GM23338 (cell line): Measurements from ENCODE around the gene OPRL1. TPM values are rescaled to one million over a fixed set of nuclear protein-coding genes. Genes with fewer than 3 reads are reported as not detected.

Experiments
- ATAC-seq: fragments of 200-7000 bp; cut with Tn5 transposase; 3 replicates; pipeline ENCODE4 v1.9.1; 2020
- DNase-seq: peaks from one replicate; pipeline ENCODE4 v3.0.0-alpha.2; 2015; ENCODE audit warnings: low spot score
- H2AFZ ChIP-seq: fragments of 200-600 bp; sonication (generic); 2 replicates; pipeline ENCODE4 v1.8.0; 2016; ENCODE audit warnings: antibody characterized with exemption, mild to moderate bottlenecking, moderate library complexity
- H3F3A ChIP-seq: fragments of 200-600 bp; sonication (generic); replicated peaks from 2 replicates; pipeline ENCODE4 v1.8.0; 2017; ENCODE audit warnings: antibody characterized with exemption, mixed run types, low read depth
- H3K27ac ChIP-seq: fragments of 200-600 bp; sonication (generic); 2 replicates; pipeline ENCODE4 v1.6.1; 2016; ENCODE audit warnings: low read depth
- H3K27me3 ChIP-seq: fragments of 200-600 bp; sonication (generic); 2 replicates; pipeline ENCODE4 v1.8.0; 2016; ENCODE audit warnings: mild to moderate bottlenecking, mixed run types, moderate library complexity; ENCODE audit not compliant: insufficient read depth
- H3K36me3 ChIP-seq: fragments of 200-600 bp; sonication (generic); 2 replicates; pipeline ENCODE4 v1.8.0; 2016; ENCODE audit warnings: mild to moderate bottlenecking; ENCODE audit not compliant: insufficient read depth
- H3K4me1 ChIP-seq: fragments of 200-600 bp; sonication (generic); 2 replicates; pipeline ENCODE4 v1.8.0; 2016; ENCODE audit warnings: mild to moderate bottlenecking, moderate library complexity; ENCODE audit not compliant: insufficient read depth
- H3K4me2 ChIP-seq: fragments of 200-600 bp; sonication (generic); 2 replicates; pipeline ENCODE4 v1.7.1; 2017; ENCODE audit warnings: mixed run types
- H3K4me3 ChIP-seq: fragments of 200-600 bp; sonication (generic); 2 replicates; pipeline ENCODE4 v1.6.1; 2016; ENCODE audit warnings: mixed run types
- H3K79me2 ChIP-seq: fragments of 200-600 bp; sonication (generic); replicated peaks from 2 replicates; pipeline ENCODE4 v1.8.0; 2017; ENCODE audit warnings: mild to moderate bottlenecking; ENCODE audit not compliant: insufficient read depth
- H3K9me2 ChIP-seq: fragments of 200-600 bp; sonication (generic); 2 replicates; pipeline ENCODE4 v1.8.0; 2017; ENCODE audit not compliant: insufficient read depth
- H4K20me1 ChIP-seq: fragments of 200-600 bp; sonication (generic); replicated peaks from 2 replicates; pipeline ENCODE4 v1.8.0; 2017; ENCODE audit warnings: mild to moderate bottlenecking; ENCODE audit not compliant: insufficient read depth
- H3K27ac Mint-ChIP-seq: 2 replicates; pipeline ENCODE4 v1.8.0; 2020; ENCODE audit warnings: inconsistent platforms, mild to moderate bottlenecking, moderate library complexity, mixed read lengths
- H3K27me3 Mint-ChIP-seq: 3 replicates; pipeline ENCODE4 v1.8.0; 2022; ENCODE audit warnings: low read depth, mild to moderate bottlenecking, moderate library complexity, mixed read lengths, inconsistent platforms; ENCODE audit not compliant: insufficient read depth, poor library complexity
- H3K36me3 Mint-ChIP-seq: 3 replicates; pipeline ENCODE4 v1.8.0; 2021; ENCODE audit warnings: low read depth, mild to moderate bottlenecking, inconsistent platforms, moderate library complexity, mixed read lengths
- H3K4me1 Mint-ChIP-seq: 3 replicates; pipeline ENCODE4 v1.8.0; 2020; ENCODE audit warnings: mild to moderate bottlenecking, inconsistent platforms, mixed read lengths
- H3K4me3 Mint-ChIP-seq: 3 replicates; pipeline ENCODE4 v1.8.0; 2021; ENCODE audit warnings: moderate library complexity, mild to moderate bottlenecking, inconsistent platforms, mixed read lengths
- H3K9me3 Mint-ChIP-seq: 3 replicates; pipeline ENCODE4 v1.8.0; 2020; ENCODE audit warnings: moderate library complexity, mild to moderate bottlenecking, inconsistent platforms, mixed read lengths
- CREB1 ChIP-seq: fragments of 250-450 bp; sonication (Bioruptor Pico); IDR thresholded peaks from 2 replicates; pipeline ENCODE4 v1.5.0; 2020; ENCODE audit warnings: low read depth, mild to moderate bottlenecking, moderate library complexity
- ETS1 ChIP-seq: IDR thresholded peaks from 2 replicates; pipeline ENCODE4 v1.6.1; 2016; ENCODE audit warnings: antibody characterized with exemption
- EZH2 ChIP-seq: fragments of 200-600 bp; sonication (generic); IDR thresholded peaks from one replicate; pipeline ENCODE4 v1.8.0; 2017; ENCODE audit warnings: antibody characterized with exemption, mild to moderate bottlenecking, low read depth; ENCODE audit not compliant: unreplicated experiment
- EZH2phosphoT487 ChIP-seq: fragments of 200-600 bp; sonication (generic); IDR thresholded peaks from one replicate; pipeline ENCODE4 v1.8.1; 2018; ENCODE audit warnings: antibody characterized with exemption; ENCODE audit not compliant: unreplicated experiment
- JUNB ChIP-seq: IDR thresholded peaks from one replicate; pipeline ENCODE4 v1.6.1; 2016; ENCODE audit warnings: antibody characterized with exemption; ENCODE audit not compliant: unreplicated experiment
- NANOG ChIP-seq: IDR thresholded peaks from 2 replicates; pipeline ENCODE4 v1.6.1; 2016; ENCODE audit warnings: antibody characterized with exemption, borderline replicate concordance
- POLR2AphosphoS5 ChIP-seq: IDR thresholded peaks from 2 replicates; pipeline ENCODE4 v1.6.1; 2016; ENCODE audit warnings: antibody characterized with exemption, low read depth
- REST ChIP-seq: IDR thresholded peaks from one replicate; pipeline ENCODE4 v1.6.1; 2018; ENCODE audit warnings: antibody characterized with exemption; ENCODE audit not compliant: unreplicated experiment
- STAT1 ChIP-seq: IDR thresholded peaks from one replicate; pipeline ENCODE4 v1.6.1; 2016; ENCODE audit warnings: antibody characterized with exemption; ENCODE audit not compliant: unreplicated experiment
- ZNF114 ChIP-seq: fragments of 250-450 bp; sonication (Bioruptor Pico); IDR thresholded peaks from 2 replicates; pipeline ENCODE4 v1.5.0; 2020; ENCODE audit warnings: mild to moderate bottlenecking, moderate library complexity
- ZNF331 ChIP-seq: fragments of 250-450 bp; sonication (Bioruptor Pico); IDR thresholded peaks from 2 replicates; pipeline ENCODE4 v1.5.0; 2020; ENCODE audit warnings: low read depth, mild to moderate bottlenecking, moderate library complexity
- polyA plus RNA-seq: library from polyadenylated mRNA; unstranded; fragments of >200 nt; fragmentation: Nextera tagmentation; extraction: Ambion mirVana; gene quantifications from 2 replicates; pipeline ENCODE4 v1.2.1, GENCODE V29; 2016
- total RNA-seq: library from RNA; depleted of rRNA; stranded (reverse); fragments of >200 nt; shearing (Covaris generic); gene quantifications from 2 replicates; pipeline ENCODE4 v1.2.3, GENCODE V29; 2014
- TF ChIP-seq, protein P1 (sequence below): fragments of 250-450 bp; sonication (Bioruptor Pico); IDR thresholded peaks from 2 replicates; pipeline ENCODE4 v1.5.0; 2020; ENCODE audit warnings: mild to moderate bottlenecking, moderate library complexity
- TF ChIP-seq, protein P2 (sequence below), 2 experiments: fragments of 200-600 bp in 1 of 2; sonication (generic) in 1 of 2; conservative IDR thresholded peaks; 2 replicates each; pipeline versions ENCODE4 v1.5.1 to v1.6.1; 2016 to 2017; ENCODE audit warnings: antibody characterized with exemption in 2 of 2, low read depth in 2 of 2, mild to moderate bottlenecking in 2 of 2, moderate library complexity in 1 of 2

Gene OPRL1
- total and polyA plus RNA-seq, 2 experiments from 2014 or later, result 0.27 to 1.1 TPM

GRCh38 chr20:64077541-64077875 lies 2.4 kb upstream of the OPRL1 start:
- Histone ChIP-seq H4K20me1 (no peaks in the 10 kb centered on the region), H3K9me2 (no peaks in the 10 kb centered on the region), H2AFZ (no peak overlapping the region), H3K27ac (no peak overlapping the region), H3F3A (0 out of 2 replicates have a peak, but pooled peaks cover 5% of the 10 kb centered on the region), H3K79me2 (no peaks in the 10 kb centered on the region), H3K36me3 (no peaks in the 10 kb centered on the region), H3K4me3 (no peak overlapping the region), H3K27me3 (peaks cover 19% of the 10 kb centered on the region; the same call in 1 of the 2 replicates), H3K4me2 (no peak overlapping the region), H3K4me1 (peaks cover 14% of the 10 kb centered on the region; the same call in 1 of the 2 replicates)
- DNase-seq, result no peak
- Mint-ChIP-seq H3K27me3 (peaks cover 27% of the 10 kb centered on the region), H3K9me3 (no peaks in the 10 kb centered on the region), H3K36me3 (peaks cover 2% of the 10 kb centered on the region; the same call in 1 of the 3 replicates), H3K4me1 (peaks cover 22% of the 10 kb centered on the region; the same call in 2 of the 3 replicates), H3K27ac (no peak overlapping the region), H3K4me3 (no peak overlapping the region)
- TF ChIP-seq REST, result no peak
- TF ChIP-seq, protein P1, sequence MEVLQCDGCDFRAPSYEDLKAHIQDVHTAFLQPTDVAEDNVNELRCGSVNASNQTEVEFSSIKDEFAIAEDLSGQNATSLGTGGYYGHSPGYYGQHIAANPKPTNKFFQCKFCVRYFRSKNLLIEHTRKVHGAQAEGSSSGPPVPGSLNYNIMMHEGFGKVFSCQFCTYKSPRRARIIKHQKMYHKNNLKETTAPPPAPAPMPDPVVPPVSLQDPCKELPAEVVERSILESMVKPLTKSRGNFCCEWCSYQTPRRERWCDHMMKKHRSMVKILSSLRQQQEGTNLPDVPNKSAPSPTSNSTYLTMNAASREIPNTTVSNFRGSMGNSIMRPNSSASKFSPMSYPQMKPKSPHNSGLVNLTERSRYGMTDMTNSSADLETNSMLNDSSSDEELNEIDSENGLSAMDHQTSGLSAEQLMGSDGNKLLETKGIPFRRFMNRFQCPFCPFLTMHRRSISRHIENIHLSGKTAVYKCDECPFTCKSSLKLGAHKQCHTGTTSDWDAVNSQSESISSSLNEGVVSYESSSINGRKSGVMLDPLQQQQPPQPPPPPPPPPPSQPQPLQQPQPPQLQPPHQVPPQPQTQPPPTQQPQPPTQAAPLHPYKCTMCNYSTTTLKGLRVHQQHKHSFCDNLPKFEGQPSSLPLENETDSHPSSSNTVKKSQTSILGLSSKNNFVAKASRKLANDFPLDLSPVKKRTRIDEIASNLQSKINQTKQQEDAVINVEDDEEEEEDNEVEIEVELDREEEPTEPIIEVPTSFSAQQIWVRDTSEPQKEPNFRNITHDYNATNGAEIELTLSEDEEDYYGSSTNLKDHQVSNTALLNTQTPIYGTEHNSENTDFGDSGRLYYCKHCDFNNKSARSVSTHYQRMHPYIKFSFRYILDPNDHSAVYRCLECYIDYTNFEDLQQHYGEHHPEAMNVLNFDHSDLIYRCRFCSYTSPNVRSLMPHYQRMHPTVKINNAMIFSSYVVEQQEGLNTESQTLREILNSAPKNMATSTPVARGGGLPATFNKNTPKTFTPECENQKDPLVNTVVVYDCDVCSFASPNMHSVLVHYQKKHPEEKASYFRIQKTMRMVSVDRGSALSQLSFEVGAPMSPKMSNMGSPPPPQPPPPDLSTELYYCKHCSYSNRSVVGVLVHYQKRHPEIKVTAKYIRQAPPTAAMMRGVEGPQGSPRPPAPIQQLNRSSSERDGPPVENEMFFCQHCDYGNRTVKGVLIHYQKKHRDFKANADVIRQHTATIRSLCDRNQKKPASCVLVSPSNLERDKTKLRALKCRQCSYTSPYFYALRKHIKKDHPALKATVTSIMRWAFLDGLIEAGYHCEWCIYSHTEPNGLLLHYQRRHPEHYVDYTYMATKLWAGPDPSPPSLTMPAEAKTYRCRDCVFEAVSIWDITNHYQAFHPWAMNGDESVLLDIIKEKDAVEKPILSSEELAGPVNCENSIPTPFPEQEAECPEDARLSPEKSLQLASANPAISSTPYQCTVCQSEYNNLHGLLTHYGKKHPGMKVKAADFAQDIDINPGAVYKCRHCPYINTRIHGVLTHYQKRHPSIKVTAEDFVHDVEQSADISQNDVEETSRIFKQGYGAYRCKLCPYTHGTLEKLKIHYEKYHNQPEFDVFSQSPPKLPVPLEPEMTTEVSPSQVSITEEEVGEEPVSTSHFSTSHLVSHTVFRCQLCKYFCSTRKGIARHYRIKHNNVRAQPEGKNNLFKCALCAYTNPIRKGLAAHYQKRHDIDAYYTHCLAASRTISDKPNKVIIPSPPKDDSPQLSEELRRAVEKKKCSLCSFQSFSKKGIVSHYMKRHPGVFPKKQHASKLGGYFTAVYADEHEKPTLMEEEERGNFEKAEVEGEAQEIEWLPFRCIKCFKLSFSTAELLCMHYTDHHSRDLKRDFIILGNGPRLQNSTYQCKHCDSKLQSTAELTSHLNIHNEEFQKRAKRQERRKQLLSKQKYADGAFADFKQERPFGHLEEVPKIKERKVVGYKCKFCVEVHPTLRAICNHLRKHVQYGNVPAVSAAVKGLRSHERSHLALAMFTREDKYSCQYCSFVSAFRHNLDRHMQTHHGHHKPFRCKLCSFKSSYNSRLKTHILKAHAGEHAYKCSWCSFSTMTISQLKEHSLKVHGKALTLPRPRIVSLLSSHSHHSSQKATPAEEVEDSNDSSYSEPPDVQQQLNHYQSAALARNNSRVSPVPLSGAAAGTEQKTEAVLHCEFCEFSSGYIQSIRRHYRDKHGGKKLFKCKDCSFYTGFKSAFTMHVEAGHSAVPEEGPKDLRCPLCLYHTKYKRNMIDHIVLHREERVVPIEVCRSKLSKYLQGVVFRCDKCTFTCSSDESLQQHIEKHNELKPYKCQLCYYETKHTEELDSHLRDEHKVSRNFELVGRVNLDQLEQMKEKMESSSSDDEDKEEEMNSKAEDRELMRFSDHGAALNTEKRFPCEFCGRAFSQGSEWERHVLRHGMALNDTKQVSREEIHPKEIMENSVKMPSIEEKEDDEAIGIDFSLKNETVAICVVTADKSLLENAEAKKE (CRISPR knock-in tag), result no peak
- no peak for TF ChIP-seq ZNF114 (CRISPR knock-in tag)
- no peak for TF ChIP-seq EZH2phosphoT487
- no peak for TF ChIP-seq NANOG
- no peak for TF ChIP-seq ETS1
- no peak for TF ChIP-seq EZH2
- TF ChIP-seq ZNF331 (CRISPR knock-in tag), result no peak
- TF ChIP-seq POLR2AphosphoS5, result no peak
- no peak for TF ChIP-seq CREB1 (CRISPR knock-in tag)
- no peak for TF ChIP-seq JUNB
- TF ChIP-seq, protein P2, sequence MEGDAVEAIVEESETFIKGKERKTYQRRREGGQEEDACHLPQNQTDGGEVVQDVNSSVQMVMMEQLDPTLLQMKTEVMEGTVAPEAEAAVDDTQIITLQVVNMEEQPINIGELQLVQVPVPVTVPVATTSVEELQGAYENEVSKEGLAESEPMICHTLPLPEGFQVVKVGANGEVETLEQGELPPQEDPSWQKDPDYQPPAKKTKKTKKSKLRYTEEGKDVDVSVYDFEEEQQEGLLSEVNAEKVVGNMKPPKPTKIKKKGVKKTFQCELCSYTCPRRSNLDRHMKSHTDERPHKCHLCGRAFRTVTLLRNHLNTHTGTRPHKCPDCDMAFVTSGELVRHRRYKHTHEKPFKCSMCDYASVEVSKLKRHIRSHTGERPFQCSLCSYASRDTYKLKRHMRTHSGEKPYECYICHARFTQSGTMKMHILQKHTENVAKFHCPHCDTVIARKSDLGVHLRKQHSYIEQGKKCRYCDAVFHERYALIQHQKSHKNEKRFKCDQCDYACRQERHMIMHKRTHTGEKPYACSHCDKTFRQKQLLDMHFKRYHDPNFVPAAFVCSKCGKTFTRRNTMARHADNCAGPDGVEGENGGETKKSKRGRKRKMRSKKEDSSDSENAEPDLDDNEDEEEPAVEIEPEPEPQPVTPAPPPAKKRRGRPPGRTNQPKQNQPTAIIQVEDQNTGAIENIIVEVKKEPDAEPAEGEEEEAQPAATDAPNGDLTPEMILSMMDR (conservative IDR thresholded peaks at IDR 0.05; ENCODE audit: low read depth in 2 of 2), result no peak
- TF ChIP-seq STAT1, result no peak
- no peak for ATAC-seq
